Ishikawa (cell line): ENCODE results near the gene SGMS1.

Experiments
- CEBPB ChIP-seq: IDR thresholded peaks from 2 replicates; pipeline ENCODE4 v1.6.1; 2012
- CREB1 ChIP-seq: IDR thresholded peaks from 2 replicates; pipeline ENCODE4 v1.6.1; 2012; ENCODE audit warnings: low read depth
- EGR1 ChIP-seq: IDR thresholded peaks from 2 replicates; pipeline ENCODE4 v1.6.1; 2012
- EP300 ChIP-seq: IDR thresholded peaks from 2 replicates; pipeline ENCODE4 v1.6.1; 2012; ENCODE audit warnings: borderline replicate concordance
- FOXM1 ChIP-seq: IDR thresholded peaks from 2 replicates; pipeline ENCODE4 v1.6.1; 2012; ENCODE audit warnings: low read depth, borderline replicate concordance
- MAX ChIP-seq: IDR thresholded peaks from 2 replicates; pipeline ENCODE4 v1.6.1; 2012
- NFIC ChIP-seq: IDR thresholded peaks from 2 replicates; pipeline ENCODE4 v1.6.1; 2012
- RAD21 ChIP-seq: IDR thresholded peaks from 2 replicates; pipeline ENCODE4 v1.6.1; 2012; ENCODE audit warnings: low read depth
- REST ChIP-seq: IDR thresholded peaks from 2 replicates; pipeline ENCODE4 v1.6.1; 2012; ENCODE audit warnings: low read depth, mild to moderate bottlenecking
- TAF1 ChIP-seq: IDR thresholded peaks from 2 replicates; pipeline ENCODE4 v1.6.1; 2012; ENCODE audit warnings: low read depth, mild to moderate bottlenecking
- TCF12 ChIP-seq: IDR thresholded peaks from 2 replicates; pipeline ENCODE4 v1.6.1; 2012; ENCODE audit warnings: low read depth
- TEAD4 ChIP-seq: IDR thresholded peaks from 2 replicates; pipeline ENCODE4 v1.6.1; 2012
- USF1 ChIP-seq: IDR thresholded peaks from 2 replicates; pipeline ENCODE4 v1.6.1; 2012
- YY1 ChIP-seq: IDR thresholded peaks from 2 replicates; pipeline ENCODE4 v1.6.1; 2012; ENCODE audit warnings: low read depth
- ZBTB7A ChIP-seq: IDR thresholded peaks from 2 replicates; pipeline ENCODE4 v1.6.1; 2012; ENCODE audit warnings: low read depth

Gene SGMS1

GRCh38 chr10:50304660-50305059 lies 319.1 kb downstream of the SGMS1 start:
- no peak for TF ChIP-seq USF1
- no peak for TF ChIP-seq NFIC
- TF ChIP-seq CEBPB: no peak
- TF ChIP-seq FOXM1: no peak
- no peak for TF ChIP-seq YY1
- no peak for TF ChIP-seq ZBTB7A
- TF ChIP-seq CREB1: no peak
- TF ChIP-seq TAF1: no peak
- TF ChIP-seq EP300: no peak
- TF ChIP-seq MAX: no peak
- no peak for TF ChIP-seq RAD21

- no peak for TF ChIP-seq TAF1
- TF ChIP-seq CEBPB: no peak
- no peak for TF ChIP-seq MAX
- no peak for TF ChIP-seq FOXM1
- no peak for TF ChIP-seq NFIC
- no peak for TF ChIP-seq RAD21
- TF ChIP-seq YY1: no peak
- TF ChIP-seq EGR1: no peak
- TF ChIP-seq TCF12: no peak
- no peak for TF ChIP-seq REST
- TF ChIP-seq ZBTB7A: no peak
- TF ChIP-seq EP300: no peak
- no peak for TF ChIP-seq CREB1
- no peak for TF ChIP-seq USF1
- no peak for TF ChIP-seq TEAD4
Measured at GRCh38 chr10:50299948-50300669, 323.6 kb downstream of the SGMS1 start.

- TF ChIP-seq TCF12: no peak
- TF ChIP-seq ZBTB7A: no peak
- no peak for TF ChIP-seq USF1
- TF ChIP-seq EP300: no peak
- no peak for TF ChIP-seq TAF1
- no peak for TF ChIP-seq MAX
- TF ChIP-seq TEAD4: no peak
- TF ChIP-seq RAD21: no peak
- no peak for TF ChIP-seq NFIC
- no peak for TF ChIP-seq FOXM1
- no peak for TF ChIP-seq REST
- TF ChIP-seq EGR1: no peak
- no peak for TF ChIP-seq YY1
- no peak for TF ChIP-seq CREB1
- TF ChIP-seq CEBPB: no peak
Measured at GRCh38 chr10:50295367-50295766, 328.4 kb downstream of the SGMS1 start.

GRCh38 chr10:50294582-50294981 lies 329.2 kb downstream of the SGMS1 start:
- TF ChIP-seq EP300: no peak
- TF ChIP-seq MAX: no peak
- no peak for TF ChIP-seq USF1
- TF ChIP-seq TCF12: no peak
- TF ChIP-seq NFIC: no peak
- TF ChIP-seq CREB1: no peak
- no peak for TF ChIP-seq FOXM1
- TF ChIP-seq ZBTB7A: no peak
- no peak for TF ChIP-seq EGR1
